GDM1 (cell line): ENCODE results near the gene INSM1.

Source experiments
- DNase-seq: peaks from one replicate; lab custom pipeline; 2025; lab: John Stamatoyannopoulos, UW

INSM1 gene

DNA sequence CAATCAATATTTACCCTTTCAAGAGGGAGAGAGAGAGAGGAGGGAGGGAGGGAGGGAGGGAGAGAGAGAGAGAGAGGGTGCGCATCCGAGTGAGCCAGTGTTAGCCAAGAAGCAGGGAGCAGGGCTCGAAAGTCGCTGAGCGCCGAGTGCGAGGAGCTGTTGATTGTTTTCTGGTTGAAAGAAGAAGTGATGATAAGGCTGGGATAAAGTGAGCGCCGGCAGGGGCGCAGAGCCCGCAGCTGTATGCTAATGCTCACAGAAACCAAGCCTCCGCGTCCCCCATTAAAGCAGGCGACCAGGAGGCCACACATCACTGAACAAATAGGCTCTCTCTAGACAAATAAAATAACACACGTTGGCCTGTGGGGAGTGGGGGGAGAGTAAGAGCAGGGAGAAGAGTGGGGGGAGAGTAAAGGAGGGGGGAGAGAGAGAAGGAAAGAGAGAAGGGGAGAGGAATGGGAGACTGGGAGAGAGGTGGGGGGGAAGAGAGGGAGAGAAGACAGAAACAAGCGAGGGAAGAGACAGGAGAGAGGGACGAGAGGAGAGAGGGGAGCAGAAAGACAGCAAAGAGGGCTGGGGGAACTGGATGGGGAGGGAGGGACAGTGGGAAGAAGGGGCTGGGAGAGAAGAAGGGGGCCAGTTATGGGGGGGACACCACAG is 5.0 kb upstream of the INSM1 start:
- DNase-seq: no peak

DNA sequence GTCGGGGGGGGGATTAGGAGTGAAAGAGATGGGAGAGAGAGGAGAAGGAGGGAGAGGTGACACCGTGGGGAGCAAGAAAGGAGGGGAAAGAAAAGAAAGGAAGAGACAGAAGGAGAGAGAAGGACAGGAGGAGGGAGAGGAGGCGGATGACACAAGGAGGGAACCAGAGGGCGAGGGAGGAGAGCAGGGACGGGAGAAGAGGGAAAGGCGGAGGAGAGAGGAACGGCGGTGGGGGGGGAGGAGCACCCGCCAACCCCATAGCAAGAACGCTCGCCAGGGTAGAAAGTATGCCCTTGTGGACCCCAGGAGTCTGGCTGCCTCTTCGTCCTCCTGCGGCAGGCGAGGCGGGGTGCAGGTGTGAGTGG is 4.5 kb upstream of the INSM1 start:
- DNase-seq: no peak

GRCh38 chr20:20363799-20364592 is 3.9 kb upstream of the INSM1 start:
- DNase-seq: no peak

GRCh38 chr20:20364593-20365479 is 3.1 kb upstream of the INSM1 start:
- DNase-seq: no peak

- DNase-seq: no peak
These were observed 2.3 kb upstream of the INSM1 start for GRCh38 chr20:20365480-20366161.

GRCh38 chr20:20366551-20366875 is 1.4 kb upstream of the INSM1 start:
- DNase-seq: no peak

GRCh38 chr20:20366876-20367574 is 879 bp upstream of the INSM1 start:
- DNase-seq: no peak

DNA sequence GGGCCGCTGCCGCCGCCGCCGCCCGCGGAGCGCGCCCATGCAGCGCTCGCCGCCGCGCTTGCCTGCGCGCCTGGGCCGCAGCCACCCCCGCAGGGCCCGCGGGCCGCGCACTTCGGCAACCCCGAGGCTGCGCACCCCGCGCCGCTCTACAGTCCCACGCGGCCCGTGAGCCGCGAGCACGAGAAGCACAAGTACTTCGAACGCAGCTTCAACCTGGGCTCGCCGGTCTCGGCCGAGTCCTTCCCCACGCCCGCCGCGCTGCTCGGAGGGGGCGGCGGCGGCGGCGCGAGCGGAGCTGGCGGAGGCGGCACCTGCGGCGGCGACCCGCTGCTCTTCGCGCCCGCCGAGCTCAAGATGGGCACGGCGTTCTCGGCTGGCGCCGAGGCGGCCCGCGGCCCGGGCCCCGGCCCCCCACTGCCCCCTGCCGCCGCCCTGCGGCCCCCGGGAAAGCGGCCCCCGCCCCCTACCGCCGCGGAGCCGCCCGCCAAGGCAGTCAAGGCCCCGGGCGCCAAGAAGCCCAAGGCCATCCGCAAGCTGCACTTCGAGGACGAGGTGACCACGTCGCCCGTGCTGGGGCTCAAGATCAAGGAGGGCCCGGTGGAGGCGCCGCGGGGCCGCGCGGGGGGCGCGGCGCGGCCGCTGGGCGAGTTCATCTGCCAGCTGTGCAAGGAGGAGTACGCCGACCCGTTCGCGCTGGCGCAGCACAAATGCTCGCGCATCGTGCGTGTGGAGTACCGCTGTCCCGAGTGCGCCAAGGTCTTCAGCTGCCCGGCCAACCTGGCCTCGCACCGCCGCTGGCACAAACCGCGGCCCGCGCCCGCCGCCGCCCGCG is 730 bp downstream of the INSM1 start:
- no peak for DNase-seq

GRCh38 chr20:20369250-20370093 is 1.6 kb downstream of the INSM1 start:
- DNase-seq: no peak

GRCh38 chr20:20370094-20370575 is 2.2 kb downstream of the INSM1 start:
- DNase-seq: no peak

- DNase-seq: no peak
These were observed 3.2 kb downstream of the INSM1 start for GRCh38 chr20:20371083-20371482.

DNA sequence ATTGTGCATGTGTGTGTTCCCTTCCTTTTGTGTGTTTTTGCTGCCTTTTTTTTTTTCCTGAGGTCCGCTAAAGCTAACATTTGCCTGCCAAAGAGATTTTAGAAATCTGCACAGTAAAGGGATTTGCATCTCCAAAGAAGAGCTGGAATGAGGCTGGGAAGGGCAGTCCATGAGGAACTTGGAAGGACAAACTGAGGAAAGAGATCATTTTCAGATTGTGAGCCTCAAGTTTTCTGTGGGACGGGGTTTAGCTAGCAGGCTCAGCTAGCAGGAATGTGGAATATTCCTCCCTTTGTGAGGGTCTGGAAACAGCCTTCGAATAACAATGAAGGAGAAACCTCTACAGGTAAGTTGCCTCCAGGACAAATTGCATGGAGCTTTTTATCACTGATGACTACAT is 3.8 kb downstream of the INSM1 start:
- no peak for DNase-seq

DNA sequence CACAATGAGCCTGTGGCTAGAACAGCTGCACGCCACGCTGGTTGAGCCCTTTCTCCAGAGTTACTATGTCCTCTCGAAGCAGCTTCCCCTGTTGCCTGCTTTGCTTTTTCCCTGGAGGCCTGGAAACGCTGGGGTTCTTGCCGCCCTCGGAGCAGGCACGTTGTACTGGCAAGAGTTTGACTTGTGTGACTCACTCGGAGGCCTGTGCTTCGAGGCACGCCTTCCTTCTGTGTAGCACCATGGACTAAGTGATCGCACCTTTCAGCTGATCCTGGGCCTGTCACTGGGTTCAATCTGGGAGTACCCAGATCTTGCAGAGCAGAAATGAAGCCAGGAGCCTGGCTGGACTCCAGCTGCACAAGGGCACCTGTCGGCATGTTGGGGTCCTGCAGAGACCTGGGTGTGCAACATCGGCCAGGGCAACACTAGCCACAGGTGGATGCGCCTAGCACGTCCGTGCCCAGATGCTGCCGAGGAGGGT is 5.2 kb downstream of the INSM1 start:
- DNase-seq: no peak

DNA sequence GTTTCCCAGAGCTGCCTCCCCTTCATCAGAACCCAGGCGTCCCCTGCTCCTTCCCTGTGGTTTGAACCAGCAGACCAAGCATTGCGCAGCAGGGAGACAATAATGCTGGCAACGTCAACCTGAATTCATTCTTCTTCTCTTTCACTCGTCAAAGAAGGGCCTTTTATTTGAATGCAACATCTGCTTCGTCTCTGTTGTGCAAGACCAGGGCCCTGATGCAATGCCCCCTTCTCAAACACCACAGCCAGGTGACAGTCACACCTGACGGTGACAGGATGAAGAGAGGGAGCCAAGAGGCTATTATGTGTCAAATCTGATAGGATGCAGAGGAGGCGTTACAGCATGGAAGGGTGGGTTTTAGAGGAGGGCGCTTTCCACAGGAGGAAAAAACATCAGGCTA is 8.0 kb downstream of the INSM1 start:
- no peak for DNase-seq

- no peak for DNase-seq
These were observed 18.3 kb downstream of the INSM1 start for GRCh38 chr20:20386192-20386591.

- DNase-seq: no peak
These were observed 22.5 kb downstream of the INSM1 start for GRCh38 chr20:20390393-20390792.

GRCh38 chr20:20391115-20391514 is 23.2 kb downstream of the INSM1 start:
- no peak for DNase-seq

- DNase-seq: no peak
These were observed 23.9 kb downstream of the INSM1 start for GRCh38 chr20:20391766-20392165.
